ENCODE results near the gene FPR3.
"Not testable (repeated sequence)": the region's sequence is repeated elsewhere in the genome, so short reads cannot be mapped to it uniquely, and the experiment has no call there.

FPR3 gene

DNA sequence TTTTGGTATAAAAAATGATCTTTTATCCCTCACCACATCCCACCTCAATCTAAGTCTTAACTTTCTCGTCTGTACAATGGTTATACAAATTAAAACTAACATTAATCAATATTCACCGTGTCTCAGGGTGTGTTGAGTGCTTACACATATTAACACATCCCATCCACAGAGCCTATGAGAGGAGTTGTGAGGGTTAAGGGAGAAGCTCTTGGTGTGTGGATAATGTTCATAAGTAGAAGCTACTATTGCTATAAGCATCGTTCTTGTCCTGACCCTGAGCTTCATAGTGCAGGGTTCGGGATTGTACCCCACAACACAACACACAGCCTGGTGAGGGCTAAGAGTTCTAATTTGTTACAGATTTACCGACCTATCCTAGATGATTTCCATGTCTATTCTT lies 2.5 kb downstream of the FPR3 start:
- Mint-ChIP-seq H3K4me3 (no peak overlapping the region), H3K4me1 (no peaks in the 10 kb centered on the region), H3K27ac (no peak overlapping the region), H3K9me3 (peaks cover 27 to 29% of the 10 kb centered on the region in 2 donors), H3K27me3 (peaks cover 21% of the 10 kb centered on the region)
- DNase-seq (no peak), ATAC-seq (no peak)

- Mint-ChIP-seq H3K27me3 (peaks cover 21% of the 10 kb centered on the region), H3K4me1 (no peaks in the 10 kb centered on the region), H3K4me3 (no peak overlapping the region), H3K9me3 (peaks cover 29% of the 10 kb centered on the region in 2 donors), H3K27ac (no peak overlapping the region)
- ATAC-seq (no peak), DNase-seq (no peak)
Observed at GRCh38 chr19:51798062-51798461, 3.1 kb downstream of the FPR3 start.

GRCh38 chr19:51799034-51799773 lies 4.2 kb downstream of the FPR3 start:
- Mint-ChIP-seq H3K27me3 (peaks cover 21% of the 10 kb centered on the region), H3K4me1 (no peaks in the 10 kb centered on the region), H3K4me3 (no peak overlapping the region), H3K27ac (no peak overlapping the region), H3K9me3 (peaks cover 33 to 37% of the 10 kb centered on the region in 2 donors)
- ATAC-seq = no peak
- DNase-seq = no peak

- H3K27ac Mint-ChIP-seq = no peak overlapping the region
- no peak for ATAC-seq
- H3K4me1 Mint-ChIP-seq = no peaks in the 10 kb centered on the region
Observed at GRCh38 chr19:51799774-51800472, 5.0 kb downstream of the FPR3 start.

GRCh38 chr19:51800473-51801244 lies 5.7 kb downstream of the FPR3 start:
- Mint-ChIP-seq H3K4me3 (no peak overlapping the region), H3K9me3 (peaks cover 33 to 43% of the 10 kb centered on the region in 2 donors), H3K27me3 (peaks cover 20% of the 10 kb centered on the region), H3K4me1 (no peaks in the 10 kb centered on the region), H3K27ac (no peak overlapping the region)
- no peak for DNase-seq
- ATAC-seq = no peak

More at GRCh38 chr19:51799774-51800472, 5.0 kb downstream of the FPR3 start:
- no peak for DNase-seq
- Mint-ChIP-seq H3K4me3 (no peak overlapping the region), H3K27me3 (peaks cover 21% of the 10 kb centered on the region), H3K9me3 (peaks cover 33 to 44% of the 10 kb centered on the region in 2 donors)

DNA sequence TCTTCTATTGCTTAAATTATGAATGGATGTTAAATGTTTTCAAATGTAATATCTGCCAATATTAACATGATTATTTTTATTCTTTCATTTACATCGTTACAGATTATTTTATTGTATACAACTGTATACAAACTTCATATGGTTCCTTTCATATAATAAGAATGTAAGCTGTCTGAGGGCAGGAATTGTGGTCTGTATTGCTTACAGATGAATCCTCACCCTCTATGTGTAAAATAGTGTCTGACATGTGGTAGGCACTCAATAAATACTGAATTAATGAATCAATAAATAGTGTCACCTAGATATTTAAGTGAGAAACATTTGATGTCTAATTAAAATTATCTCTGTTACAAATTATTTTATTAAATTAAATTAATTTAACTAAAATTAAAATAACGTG lies 7.8 kb downstream of the FPR3 start:
- no peaks in the 10 kb centered on the region for H3K4me1 Mint-ChIP-seq
- H3K27me3 Mint-ChIP-seq = peaks cover 10% of the 10 kb centered on the region
- DNase-seq = no peak
- no peak overlapping the region for H3K27ac Mint-ChIP-seq
- H3K9me3 Mint-ChIP-seq = peaks cover 18 to 40% of the 10 kb centered on the region in 2 donors
- H3K4me3 Mint-ChIP-seq = no peak overlapping the region
- ATAC-seq = no peak

DNA sequence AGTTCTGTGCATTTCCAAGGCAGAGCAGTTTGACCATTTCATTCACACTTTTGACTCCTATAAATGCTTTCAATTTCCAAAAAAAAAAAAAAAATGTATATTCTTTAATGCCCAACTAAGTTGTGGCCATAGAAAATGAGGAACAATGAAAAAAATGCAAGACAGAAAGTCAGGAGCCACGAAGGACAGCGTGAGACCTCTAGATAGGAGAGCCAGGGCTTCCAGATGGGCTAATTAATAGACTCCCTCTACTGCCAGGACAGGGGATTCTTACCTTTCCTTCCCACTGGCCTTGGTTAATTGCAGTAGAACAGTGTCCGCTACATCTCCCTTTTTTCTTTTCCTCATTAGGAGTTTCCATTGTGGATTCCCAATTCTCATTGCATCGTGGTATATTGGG lies 8.6 kb downstream of the FPR3 start:
- H3K4me3 Mint-ChIP-seq = no peak overlapping the region
- H3K4me1 Mint-ChIP-seq = no peaks in the 10 kb centered on the region
- peaks cover 11 to 41% of the 10 kb centered on the region in 2 donors for H3K9me3 Mint-ChIP-seq
- no peak overlapping the region for H3K27ac Mint-ChIP-seq
- ATAC-seq (no peak), DNase-seq (no peak)
- H3K27me3 Mint-ChIP-seq = peaks cover 10% of the 10 kb centered on the region

GRCh38 chr19:51803967-51804366 lies 9.0 kb downstream of the FPR3 start:
- ATAC-seq = no peak
- Mint-ChIP-seq H3K27me3 (peaks cover 10% of the 10 kb centered on the region), H3K9me3 (peaks cover 10 to 41% of the 10 kb centered on the region in 2 donors), H3K4me1 (no peaks in the 10 kb centered on the region), H3K4me3 (no peak overlapping the region), H3K27ac (no peak overlapping the region)
- no peak for DNase-seq

DNA sequence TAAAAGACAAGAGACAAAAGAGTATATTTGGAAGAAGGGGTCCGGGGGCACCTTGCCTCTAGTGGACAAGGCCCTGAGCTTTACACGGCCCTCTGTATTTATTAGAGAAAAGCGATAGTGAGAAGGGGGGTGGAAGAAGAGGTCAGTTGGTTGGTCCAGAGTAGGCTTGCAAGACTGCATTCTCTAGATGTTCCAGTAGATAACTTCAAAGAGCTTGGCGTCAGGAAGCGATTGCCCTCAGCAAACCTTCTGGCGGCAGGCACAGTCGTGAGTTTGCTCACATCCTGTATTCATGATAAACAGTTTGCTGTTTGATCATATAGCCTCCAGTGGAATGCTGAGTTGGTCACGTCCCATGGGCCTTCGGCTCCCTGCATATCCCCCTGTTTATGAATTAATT lies 9.8 kb downstream of the FPR3 start:
- not testable (repeated sequence) for ATAC-seq, H3K27me3 Mint-ChIP-seq, H3K4me1 Mint-ChIP-seq, H3K4me3 Mint-ChIP-seq, H3K27ac Mint-ChIP-seq, DNase-seq
- H3K9me3 Mint-ChIP-seq = peaks cover 10 to 38% of the 10 kb centered on the region in 2 donors

GRCh38 chr19:51805396-51805795 lies 10.4 kb downstream of the FPR3 start:
- not testable (repeated sequence) for H3K27ac Mint-ChIP-seq, H3K4me1 Mint-ChIP-seq, H3K27me3 Mint-ChIP-seq, DNase-seq, H3K4me3 Mint-ChIP-seq, ATAC-seq
- H3K9me3 Mint-ChIP-seq = peaks cover 7 to 32% of the 10 kb centered on the region in 2 donors

GRCh38 chr19:51806571-51806970 lies 11.6 kb downstream of the FPR3 start:
- peaks cover 13 to 37% of the 10 kb centered on the region in 2 donors for H3K9me3 Mint-ChIP-seq
- not testable (repeated sequence) for H3K27ac Mint-ChIP-seq

GRCh38 chr19:51807111-51807701 lies 12.2 kb downstream of the FPR3 start:
- Mint-ChIP-seq H3K27me3 (no peaks in the 10 kb centered on the region), H3K4me3 (no peak overlapping the region), H3K4me1 (no peaks in the 10 kb centered on the region), H3K9me3 (peaks cover 15 to 39% of the 10 kb centered on the region in 2 donors), H3K27ac (no peak overlapping the region)
- DNase-seq (no peak), ATAC-seq (no peak)

More at GRCh38 chr19:51806571-51806970, 11.6 kb downstream of the FPR3 start:
- not testable (repeated sequence) for H3K4me3 Mint-ChIP-seq, H3K4me1 Mint-ChIP-seq, DNase-seq, ATAC-seq, H3K27me3 Mint-ChIP-seq

DNA sequence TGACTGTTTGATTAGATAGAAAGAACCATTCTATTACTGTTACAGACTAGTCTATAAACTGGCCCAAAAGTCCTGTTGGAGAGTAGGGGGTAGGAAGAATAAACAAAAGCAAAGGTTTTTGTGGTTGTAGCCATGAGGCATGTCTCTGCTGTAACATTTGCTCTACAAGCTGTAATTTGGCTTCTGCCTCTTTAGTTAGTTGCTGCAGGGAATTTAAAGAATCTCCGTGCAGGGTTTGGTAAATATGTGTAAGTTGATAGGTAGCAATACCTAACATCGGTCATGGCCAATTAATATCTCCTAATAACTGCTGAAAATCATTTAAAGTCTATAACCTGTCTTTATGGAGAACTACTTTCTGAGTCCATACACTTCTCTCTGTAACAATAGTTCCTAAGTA lies 13.0 kb downstream of the FPR3 start:
- H3K9me3 Mint-ChIP-seq = peaks cover 15 to 39% of the 10 kb centered on the region in 2 donors
- DNase-seq (no peak), ATAC-seq (no peak)
- no peak overlapping the region for H3K4me3 Mint-ChIP-seq
- no peak overlapping the region for H3K27ac Mint-ChIP-seq
- no peaks in the 10 kb centered on the region for H3K4me1 Mint-ChIP-seq
- H3K27me3 Mint-ChIP-seq = no peaks in the 10 kb centered on the region

- Mint-ChIP-seq H3K9me3 (peaks cover 11 to 34% of the 10 kb centered on the region in 2 donors), H3K27ac (no peak overlapping the region), H3K27me3 (no peaks in the 10 kb centered on the region), H3K4me1 (no peaks in the 10 kb centered on the region), H3K4me3 (no peak overlapping the region)
- no peak for ATAC-seq
- DNase-seq = no peak
Observed at GRCh38 chr19:51808333-51808986, 13.5 kb downstream of the FPR3 start.

- no peak for DNase-seq
Observed at GRCh38 chr19:51809787-51810186, 14.8 kb downstream of the FPR3 start.

More at GRCh38 chr19:51809787-51810186, 14.8 kb downstream of the FPR3 start:
- no peaks in the 10 kb centered on the region for H3K4me1 Mint-ChIP-seq
- no peaks in the 10 kb centered on the region for H3K27me3 Mint-ChIP-seq
- no peak overlapping the region for H3K4me3 Mint-ChIP-seq
- H3K27ac Mint-ChIP-seq = no peak overlapping the region
- ATAC-seq = no peak
- peaks cover 11 to 32% of the 10 kb centered on the region in 2 donors for H3K9me3 Mint-ChIP-seq
